GM21576 (cell line): ENCODE measurements around the gene HRNR.

Source experiments
- ATAC-seq: cut with Tn5 transposase; IDR thresholded peaks from one replicate; pipeline ENCODE4 v1.9.1; 2021; ENCODE audit warnings: mild to moderate bottlenecking, moderate library complexity; ENCODE audit not compliant: unreplicated experiment

HRNR gene

GRCh38 chr1:152189657-152190442, 34.1 kb downstream of the HRNR start:
- ATAC-seq, result no peak

GRCh38 chr1:152188673-152189591, 35.1 kb downstream of the HRNR start:
- ATAC-seq, result no peak

GRCh38 chr1:152186556-152187285, 37.3 kb downstream of the HRNR start:
- no peak for ATAC-seq

GRCh38 chr1:152185544-152186391, 38.2 kb downstream of the HRNR start:
- no peak for ATAC-seq

GRCh38 chr1:152182944-152183361, 41.0 kb downstream of the HRNR start:
- no peak for ATAC-seq

- no peak for ATAC-seq
These were observed 41.6 kb downstream of the HRNR start for GRCh38 chr1:152182431-152182830.

- ATAC-seq, result no peak
These were observed 44.4 kb downstream of the HRNR start for GRCh38 chr1:152179566-152179965.

GRCh38 chr1:152170287-152170905, 53.6 kb downstream of the HRNR start:
- ATAC-seq, result no peak

- no peak for ATAC-seq
These were observed 54.5 kb downstream of the HRNR start for GRCh38 chr1:152169366-152170025.

- no peak for ATAC-seq
These were observed 55.5 kb downstream of the HRNR start for GRCh38 chr1:152168535-152168868.

GRCh38 chr1:152167835-152168534, 56.0 kb downstream of the HRNR start:
- ATAC-seq, result no peak

- no peak for ATAC-seq
These were observed 57.0 kb downstream of the HRNR start for GRCh38 chr1:152166966-152167365.

- no peak for ATAC-seq
These were observed 58.5 kb downstream of the HRNR start for GRCh38 chr1:152165286-152166077.

GRCh38 chr1:152164517-152165136, 59.4 kb downstream of the HRNR start:
- ATAC-seq, result no peak

GRCh38 chr1:152162792-152163463, 61.1 kb downstream of the HRNR start:
- no peak for ATAC-seq
